HCT116 (cell line): Measurements from ENCODE around the gene COL23A1.

Source experiments
- CTCF ChIP-seq, 3 experiments: fragments of 200-600 bp in 1 of 3; sonication (generic) in 1 of 3; IDR thresholded peaks in 2 of 3; conservative IDR thresholded peaks in 1 of 3; 2 replicates each; pipeline ENCODE4 v1.5.1; 2012 to 2017; ENCODE audit warnings: low read depth in 2 of 3, low read length in 2 of 3, antibody characterized with exemption in 1 of 3, borderline replicate concordance in 1 of 3, control low read depth in 1 of 3, mild to moderate bottlenecking in 1 of 3, mixed read lengths in 1 of 3, mixed run types in 1 of 3, moderate library complexity in 1 of 3; ENCODE audit not compliant: insufficient read depth in 1 of 3
- EZH2 ChIP-seq: fragments of 200-600 bp; sonication (generic); IDR thresholded peaks from 2 replicates; pipeline ENCODE4 v1.6.1; 2017; ENCODE audit warnings: antibody characterized with exemption, mixed run types
- FOSL1 ChIP-seq: IDR thresholded peaks from 2 replicates; pipeline ENCODE4 v1.6.1; 2012; ENCODE audit warnings: low read depth
- JUND ChIP-seq: IDR thresholded peaks from 2 replicates; pipeline ENCODE4 v1.6.1; 2012
- POLR2A ChIP-seq: IDR thresholded peaks from 2 replicates; pipeline ENCODE4 v1.7.0; 2011; ENCODE audit warnings: borderline replicate concordance; ENCODE audit not compliant: insufficient read depth, insufficient read length; ENCODE audit errors: extremely low read depth
- POLR2AphosphoS5 ChIP-seq: IDR thresholded peaks from 2 replicates; pipeline ENCODE4 v1.6.1; 2011; ENCODE audit warnings: mild to moderate bottlenecking, low read depth, low read length, moderate library complexity
- RAD21 ChIP-seq: IDR thresholded peaks from 2 replicates; pipeline ENCODE4 v1.6.1; 2012; ENCODE audit warnings: low read depth, mild to moderate bottlenecking
- YY1 ChIP-seq: IDR thresholded peaks from 2 replicates; pipeline ENCODE4 v1.6.1; 2011; ENCODE audit warnings: low read length, low read depth, moderate library complexity, mild to moderate bottlenecking; ENCODE audit not compliant: insufficient replicate concordance; ENCODE audit errors: extremely low read depth
- ZNF274 ChIP-seq: fragments of 200-500 bp; sonication (Bioruptor generic); IDR thresholded peaks from 2 replicates; pipeline ENCODE4 v1.6.1; 2014; ENCODE audit warnings: mild to moderate bottlenecking, low read depth, low read length, inconsistent platforms

DNA sequence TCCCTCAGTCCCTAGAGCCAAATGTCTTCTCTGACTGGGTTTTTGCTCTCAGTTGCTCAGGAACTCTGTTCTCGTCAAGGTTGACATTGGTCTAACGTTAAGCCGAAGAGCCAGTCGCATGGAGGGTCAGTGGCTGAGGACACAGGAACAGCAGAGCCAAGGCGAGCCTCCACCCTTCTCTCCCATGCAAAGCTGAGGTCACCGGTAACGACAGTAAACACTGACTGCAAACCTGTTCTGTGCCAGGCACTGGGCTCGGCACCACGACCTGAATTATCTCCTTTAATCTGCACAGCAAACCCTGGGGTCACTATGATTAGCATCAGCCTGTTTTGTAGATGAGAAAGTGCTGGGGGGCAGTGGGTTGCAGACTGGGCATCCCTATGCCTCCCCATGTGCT, 171.0 kb downstream of the COL23A1 start:
- TF ChIP-seq CTCF (IDR thresholded peaks at IDR 0.05 in 2 of 3, conservative IDR thresholded peaks at IDR 0.05 in 1 of 3; ENCODE audit: borderline replicate concordance in 1 of 3, insufficient read depth in 1 of 3, low read depth in 2 of 3, low read length in 2 of 3) (no peak), POLR2A (no peak), EZH2 (no peak), ZNF274 (no peak), JUND (no peak), FOSL1 (no peak), POLR2AphosphoS5 (no peak), RAD21 (no peak), YY1 (no peak)
